K562 (cell line): ENCODE measurements around the gene MYOM3.

Experiments
- BCL6 ChIP-seq: fragments of 250-450 bp; sonication (Bioruptor Pico); IDR thresholded peaks from 2 replicates; pipeline ENCODE4 v1.4.0; 2020
- BHLHE40 ChIP-seq: IDR thresholded peaks from 2 replicates; pipeline ENCODE4 v1.6.1; 2011; ENCODE audit warnings: low read length, improper control_type of control experiment
- BMI1 ChIP-seq: fragments of 150-350 bp; IDR thresholded peaks from 2 replicates; pipeline ENCODE4 v1.6.1; 2014; ENCODE audit warnings: low read length
- CEBPB ChIP-seq: fragments of 450-650 bp; IDR thresholded peaks from 2 replicates; pipeline ENCODE4 v1.6.1; 2016; ENCODE audit warnings: missing genetic modification characterization, missing compliant biosample characterization
- CTCF ChIP-seq, 3 experiments: IDR thresholded peaks in 2 of 3; conservative IDR thresholded peaks in 1 of 3; 2 replicates each; pipeline ENCODE4 v1.5.1; 2011 to 2012; ENCODE audit warnings: low read length in 3 of 3, mild to moderate bottlenecking in 3 of 3, control low read depth in 2 of 3, improper control_type of control experiment in 1 of 3, inconsistent platforms in 1 of 3, low read depth in 1 of 3, mixed read lengths in 1 of 3, moderate library complexity in 1 of 3; ENCODE audit not compliant: insufficient read depth in 2 of 3
- DMBX1 ChIP-seq: fragments of 250-450 bp; sonication (Bioruptor Pico); IDR thresholded peaks from 2 replicates; pipeline ENCODE4 v1.8.0; 2022; ENCODE audit warnings: inconsistent platforms, mild to moderate bottlenecking, moderate library complexity, borderline replicate concordance
- EGR1 ChIP-seq: fragments of 450-650 bp; conservative IDR thresholded peaks from 2 replicates; pipeline ENCODE4 v1.6.1; 2017; ENCODE audit warnings: mild to moderate bottlenecking
- EWSR1 ChIP-seq: fragments of 450-650 bp; IDR thresholded peaks from 2 replicates; pipeline ENCODE4 v1.6.1; 2018; ENCODE audit warnings: borderline replicate concordance, mild to moderate bottlenecking, low read depth, moderate library complexity; ENCODE audit not compliant: partially characterized antibody
- MAX ChIP-seq: sonication (generic); formaldehyde crosslinking; IDR thresholded peaks from 2 replicates; pipeline ENCODE4 v1.9.0; 2022; ENCODE audit warnings: mild to moderate bottlenecking, missing genetic modification reagents
- NFIC ChIP-seq: fragments of 450-650 bp; IDR thresholded peaks from 2 replicates; pipeline ENCODE4 v1.6.1; 2017; ENCODE audit warnings: mild to moderate bottlenecking, inconsistent platforms
- NFRKB ChIP-seq: fragments of 450-650 bp; IDR thresholded peaks from 2 replicates; pipeline ENCODE4 v1.6.1; 2016; ENCODE audit warnings: low read depth
- REST ChIP-seq, 2 experiments: fragments of 450-650 bp; formaldehyde crosslinking in 1 of 2; IDR thresholded peaks; 2 replicates each; pipeline versions ENCODE4 v1.4.0 to v1.6.1; 2014 to 2020; ENCODE audit warnings: mild to moderate bottlenecking in 2 of 2, borderline replicate concordance in 1 of 2, low read depth in 1 of 2
- TAF1 ChIP-seq: IDR thresholded peaks from 2 replicates; pipeline ENCODE4 v1.6.1; 2011; ENCODE audit warnings: mild to moderate bottlenecking, low read length, moderate library complexity; ENCODE audit not compliant: insufficient read depth, control insufficient read depth, severe bottlenecking; ENCODE audit errors: extremely low read depth

GRCh38 chr1:24126018-24126671 lies 14.2 kb upstream of the MYOM3 start:
- TF ChIP-seq DMBX1 (CRISPR knock-in tag) (no peak), BHLHE40 (peak; percentile 74), TAF1 (no peak), CEBPB (no peak), MAX (CRISPR knock-in tag) (peak; percentile 52), EWSR1 (no peak), CTCF (IDR thresholded peaks at IDR 0.05 in 2 of 3, conservative IDR thresholded peaks at IDR 0.05 in 1 of 3; ENCODE audit: insufficient read depth in 2 of 3, low read depth in 1 of 3, low read length in 3 of 3) (no peak), NFRKB (no peak), REST (IDR thresholded peaks at IDR 0.05; ENCODE audit: borderline replicate concordance) (no peak), REST (CRISPR knock-in tag; IDR thresholded peaks at IDR 0.05; ENCODE audit: low read depth) (no peak), EGR1 (no peak), BMI1 (no peak), BCL6 (CRISPR knock-in tag) (no peak), NFIC (no peak)
